GM18498 (cell line): ENCODE results near the gene FAM83E.

Experiments used
- ATAC-seq: cut with Tn5 transposase; IDR thresholded peaks from one replicate; pipeline ENCODE4 v1.9.1; 2021; ENCODE audit warnings: mild to moderate bottlenecking, moderate library complexity; ENCODE audit not compliant: unreplicated experiment

The FAM83E gene

GRCh38 chr19:48629599-48630295 lies 14.9 kb upstream of the FAM83E start:
- no peak for ATAC-seq

GRCh38 chr19:48629297-48629598 lies 14.4 kb upstream of the FAM83E start:
- ATAC-seq = no peak

GRCh38 chr19:48628486-48629296 lies 13.8 kb upstream of the FAM83E start:
- no peak for ATAC-seq

- ATAC-seq = no peak
Observed at GRCh38 chr19:48627865-48628314, 13.0 kb upstream of the FAM83E start.

GRCh38 chr19:48627201-48627864 lies 12.5 kb upstream of the FAM83E start:
- no peak for ATAC-seq

GRCh38 chr19:48625891-48626327 lies 11.0 kb upstream of the FAM83E start:
- ATAC-seq = no peak

GRCh38 chr19:48624791-48625723 lies 10.2 kb upstream of the FAM83E start:
- no peak for ATAC-seq

- ATAC-seq = peak; percentile 59
Observed at GRCh38 chr19:48624067-48624594, 9.3 kb upstream of the FAM83E start.

- no peak for ATAC-seq
Observed at GRCh38 chr19:48623556-48624066, 8.7 kb upstream of the FAM83E start.

- no peak for ATAC-seq
Observed at GRCh38 chr19:48619692-48620585, 5.1 kb upstream of the FAM83E start.

GRCh38 chr19:48618916-48619691 lies 4.2 kb upstream of the FAM83E start, which contains the start of the genes RPL18 and SPHK2:
RPL18 (minus strand) TSS chr19:48619178; CDS start chr19:48619143, 35 bp downstream.
SPHK2 (plus strand) TSS chr19:48619506; CDS start chr19:48620515, 1,009 bp downstream.
- peak; percentile 82 for ATAC-seq

GRCh38 chr19:48618278-48618915 lies 3.5 kb upstream of the FAM83E start:
- ATAC-seq = no peak

- no peak for ATAC-seq
Observed at GRCh38 chr19:48617146-48617937, 2.5 kb upstream of the FAM83E start.

GRCh38 chr19:48616491-48617056 lies 1.7 kb upstream of the FAM83E start:
- ATAC-seq = no peak

GRCh38 chr19:48616041-48616436 lies 1.2 kb upstream of the FAM83E start:
- no peak for ATAC-seq

GRCh38 chr19:48615231-48616040 lies 560 bp upstream of the FAM83E start:
- ATAC-seq = no peak
